IMR-90 (cell line): ENCODE results near the gene DCAKD. TPM values are rescaled to one million over a fixed set of nuclear protein-coding genes. Genes with fewer than 3 reads are reported as not detected.

Source experiments
- ATAC-seq: fragments of 200-7000 bp; cut with Tn5 transposase; 2 replicates; pipeline ENCODE4 v1.9.1; 2020; ENCODE audit warnings: low read depth, mild to moderate bottlenecking, moderate library complexity
- BruUV-seq: library from RNA; stranded (reverse); fragments of 400-500 nt; replicated peaks from 2 replicates; lab custom pipeline; 2021; lab: Mats Ljungman, UMichigan
- CTCF ChIA-PET: fragments of 300-600 bp; formaldehyde crosslinking; extraction: SDS; loops from one replicate; lab custom pipeline; 2021; ENCODE audit warnings: antibody characterized with exemption; lab: Yijun Ruan, JAX
- POLR2A ChIA-PET: fragments of 300-600 bp; sonication (Branson Sonifier 250); formaldehyde crosslinking; loops from one replicate; lab custom pipeline; 2022; ENCODE audit warnings: antibody characterized with exemption; ENCODE audit not compliant: unreplicated experiment; lab: Charles Lee
- DNase-seq: peaks from one replicate; pipeline ENCODE4 v3.0.0; 2013
- H2AFZ ChIP-seq: replicated peaks from 2 replicates; pipeline ENCODE3; 2013; ENCODE audit warnings: low read length, mild to moderate bottlenecking; ENCODE audit not compliant: poor library complexity
- H2AK5ac ChIP-seq: 2 replicates; pipeline ENCODE4 v1.6.1; 2013; ENCODE audit warnings: low read depth, low read length, inconsistent platforms
- H2AK9ac ChIP-seq: replicated peaks from 2 replicates; pipeline ENCODE3; 2013; ENCODE audit warnings: mild to moderate bottlenecking, low read depth, low read length, moderate library complexity; ENCODE audit not compliant: poor library complexity
- H2BK120ac ChIP-seq: 2 replicates; pipeline ENCODE4 v1.6.1; 2013; ENCODE audit warnings: low read depth, low read length, inconsistent platforms
- H2BK15ac ChIP-seq: 3 replicates; pipeline ENCODE4 v1.6.1; 2013; ENCODE audit warnings: low read depth, low read length, inconsistent platforms
- H2BK20ac ChIP-seq: 2 replicates; pipeline ENCODE4 v1.6.1; 2013; ENCODE audit warnings: low read depth, mild to moderate bottlenecking, inconsistent platforms, low read length, moderate library complexity
- H2BK5ac ChIP-seq: 2 replicates; pipeline ENCODE4 v1.6.1; 2013; ENCODE audit warnings: mild to moderate bottlenecking, low read depth, low read length, inconsistent platforms; ENCODE audit not compliant: poor library complexity, severe bottlenecking
- H3K14ac ChIP-seq: replicated peaks from 2 replicates; pipeline ENCODE4 v1.6.1; 2013; ENCODE audit warnings: low read depth, low read length, inconsistent platforms
- H3K18ac ChIP-seq: 2 replicates; pipeline ENCODE4 v1.6.1; 2013; ENCODE audit warnings: low read depth, low read length, control low read depth
- H3K23ac ChIP-seq: 2 replicates; pipeline ENCODE4 v1.6.1; 2013; ENCODE audit warnings: low read depth, low read length, inconsistent platforms
- H3K27ac ChIP-seq: 2 replicates; pipeline ENCODE4 v1.5.1; 2013; ENCODE audit warnings: mild to moderate bottlenecking, control low read depth, low read length; ENCODE audit not compliant: insufficient read depth
- H3K27me3 ChIP-seq: 2 replicates; pipeline ENCODE4 v1.6.1; 2013; ENCODE audit warnings: low read length; ENCODE audit not compliant: control insufficient read depth, insufficient read depth
- H3K36me3 ChIP-seq: 2 replicates; pipeline ENCODE4 v1.6.1; 2013; ENCODE audit warnings: low read length, mixed read lengths; ENCODE audit not compliant: control insufficient read depth, insufficient read depth
- H3K4ac ChIP-seq: 2 replicates; pipeline ENCODE4 v1.6.1; 2013; ENCODE audit warnings: low read depth, low read length, inconsistent platforms
- H3K4me1 ChIP-seq: 2 replicates; pipeline ENCODE4 v1.6.1; 2013; ENCODE audit warnings: low read length, mixed read lengths; ENCODE audit not compliant: control insufficient read depth, insufficient read depth
- H3K4me2 ChIP-seq: 2 replicates; pipeline ENCODE4 v1.6.1; 2013; ENCODE audit warnings: low read depth, mild to moderate bottlenecking, control low read depth, low read length, moderate library complexity
- H3K4me3 ChIP-seq: 2 replicates; pipeline ENCODE4 v1.5.1; 2013; ENCODE audit warnings: low read depth, mild to moderate bottlenecking, control low read depth, low read length, moderate library complexity; ENCODE audit not compliant: insufficient read depth
- H3K56ac ChIP-seq: 2 replicates; pipeline ENCODE4 v1.6.1; 2013; ENCODE audit warnings: low read length, inconsistent platforms; ENCODE audit not compliant: insufficient read depth; ENCODE audit errors: extremely low read depth
- H3K79me1 ChIP-seq, 2 experiments: 2 replicates each; pipeline ENCODE4 v1.6.1; 2013; ENCODE audit warnings: low read length in 2 of 2, inconsistent platforms in 1 of 2, low read depth in 1 of 2
- H3K9ac ChIP-seq: 2 replicates; pipeline ENCODE4 v1.6.1; 2013; ENCODE audit warnings: low read depth, low read length, control low read depth
- H3K9me1 ChIP-seq: 2 replicates; pipeline ENCODE4 v1.6.1; 2013; ENCODE audit warnings: low read length, inconsistent platforms; ENCODE audit not compliant: insufficient read depth
- H3K9me3 ChIP-seq: 2 replicates; pipeline ENCODE4 v1.6.1; 2013; ENCODE audit warnings: low read length; ENCODE audit not compliant: control insufficient read depth, insufficient read depth
- H4K20me1 ChIP-seq: 2 replicates; pipeline ENCODE4 v1.6.1; 2013; ENCODE audit warnings: low read length, inconsistent platforms; ENCODE audit not compliant: insufficient read depth
- H4K5ac ChIP-seq: 2 replicates; pipeline ENCODE4 v1.6.1; 2013; ENCODE audit warnings: mild to moderate bottlenecking, low read depth, low read length, control low read depth
- H4K8ac ChIP-seq, 2 experiments: 2 replicates each; pipeline ENCODE4 v1.6.1; 2013; ENCODE audit warnings: low read depth in 2 of 2, low read length in 2 of 2, control low read depth in 1 of 2, inconsistent platforms in 1 of 2
- H4K91ac ChIP-seq: 2 replicates; pipeline ENCODE4 v1.6.1; 2013; ENCODE audit warnings: low read depth, low read length, inconsistent platforms; ENCODE audit not compliant: insufficient read depth
- BHLHE40 ChIP-seq: fragments of 150-350 bp; IDR thresholded peaks from 2 replicates; pipeline ENCODE4 v1.6.1; 2016; ENCODE audit warnings: mild to moderate bottlenecking, low read depth, low read length
- CEBPB ChIP-seq: IDR thresholded peaks from 2 replicates; pipeline ENCODE4 v1.6.1; 2012; ENCODE audit warnings: low read depth, low read length, improper control_type of control experiment
- CTCF ChIP-seq: conservative IDR thresholded peaks from 2 replicates; pipeline ENCODE4 v1.5.1; 2012; ENCODE audit warnings: mild to moderate bottlenecking, low read depth, low read length, improper control_type of control experiment
- FOS ChIP-seq: fragments of 150-350 bp; IDR thresholded peaks from 2 replicates; pipeline ENCODE4 v1.6.1; 2016; ENCODE audit warnings: low read depth, low read length
- MAFK ChIP-seq: IDR thresholded peaks from 2 replicates; pipeline ENCODE4 v1.6.1; 2012; ENCODE audit warnings: low read depth, low read length, improper control_type of control experiment
- MAZ ChIP-seq: IDR thresholded peaks from 2 replicates; pipeline ENCODE4 v1.6.1; 2012; ENCODE audit warnings: low read depth, mild to moderate bottlenecking, low read length, improper control_type of control experiment, moderate library complexity, borderline replicate concordance
- POLR2A ChIP-seq: IDR thresholded peaks from 2 replicates; pipeline ENCODE4 v1.6.1; 2012; ENCODE audit warnings: mild to moderate bottlenecking, low read depth, low read length
- RCOR1 ChIP-seq: IDR thresholded peaks from 2 replicates; pipeline ENCODE4 v1.6.1; 2012; ENCODE audit warnings: mild to moderate bottlenecking, low read length, improper control_type of control experiment; ENCODE audit not compliant: insufficient replicate concordance
- RFX5 ChIP-seq: IDR thresholded peaks from 2 replicates; pipeline ENCODE4 v1.8.0; 2012; ENCODE audit warnings: low read depth, mild to moderate bottlenecking, low read length, moderate library complexity
- SMC3 ChIP-seq: fragments of 150-350 bp; IDR thresholded peaks from 2 replicates; pipeline ENCODE4 v1.6.1; 2016; ENCODE audit warnings: low read depth, mild to moderate bottlenecking, antibody characterized with exemption, low read length, moderate library complexity
- USF2 ChIP-seq: fragments of 150-350 bp; IDR thresholded peaks from 2 replicates; pipeline ENCODE4 v1.6.1; 2017; ENCODE audit warnings: mild to moderate bottlenecking, antibody characterized with exemption, low read length, low read depth
- WGBS, 2 experiments: methylation state at CpG; one replicate each; pipeline versions ENCODE4 v1.1.5 to v1.1.7; 2013; ENCODE audit warnings: missing lambda C conversion rate in 2 of 2; ENCODE audit not compliant: insufficient read length in 1 of 2; ENCODE audit errors: extremely low coverage in 2 of 2; 5-methylcytosine and 5-hydroxymethylcytosine counted together
- dilution Hi-C: fragments of 300-500 bp; cut with HindIII; formaldehyde crosslinking; loops from one replicate; pipeline ENCODE4 v1.14.3; 2018; ENCODE audit warnings: low sequenced_read_pairs; ENCODE audit not compliant: unreplicated experiment
- in situ Hi-C: fragments of 300-500 bp; cut with MboI; formaldehyde crosslinking; loops from 3 replicates; pipeline ENCODE4 v1.14.3; 2019; ENCODE audit warnings: low sequenced_read_pairs, inconsistent platforms, mixed read lengths
- intact Hi-C: fragments of 100-400 bp; cut with micrococcal nuclease; formaldehyde crosslinking; loops from 2 replicates; pipeline ENCODE4 v1.10.0; 2022
- polyA plus RNA-seq, 3 experiments: library from polyadenylated mRNA; depleted of rRNA; stranded (reverse); fragments of >200 nt; gene quantifications; 2 replicates each; pipeline ENCODE4 v1.2.3, GENCODE V29; 2012; ENCODE audit warnings: low replicate concordance in 1 of 3
- total RNA-seq: library from RNA; depleted of rRNA; stranded (reverse); fragments of >200 nt; gene quantifications from 2 replicates; pipeline ENCODE4 v1.2.3, GENCODE V29; 2012

DCAKD gene
- total and polyA plus RNA-seq, 2 of the 4 experiments (the other 2 are of a cell fraction), result 31.3 to 47.9 TPM

GRCh38 chr17:44997733-44998520, 53.5 kb downstream of the DCAKD start (continued):
- no peak for TF ChIP-seq BHLHE40

GRCh38 chr17:44996304-44996703, 55.1 kb downstream of the DCAKD start:
- Histone ChIP-seq H2BK120ac (no peak overlapping the region), H3K9ac (no peak overlapping the region), H3K18ac (no peak overlapping the region), H3K36me3 (no peaks in the 10 kb centered on the region), H2AK9ac (no peak overlapping the region), H2AK5ac (peak overlapping the region; percentile 16; the same call in 1 of the 2 replicates), H3K4ac (no peak overlapping the region), H4K8ac (no peak overlapping the region), H2AFZ (no peak overlapping the region), H3K4me2 (no peak overlapping the region), H2BK20ac (no peak overlapping the region), H3K4me3 (no peak overlapping the region), H3K14ac (no peak overlapping the region), H3K23ac (no peak overlapping the region), H4K5ac (no peak overlapping the region), H4K20me1 (no peaks in the 10 kb centered on the region), H3K9me3 (peaks cover 4% of the 10 kb centered on the region; the same call in 1 of the 2 replicates), H2BK5ac (no peak overlapping the region), H3K79me1 (no peaks in the 10 kb centered on the region), H3K4me1 (no peaks in the 10 kb centered on the region; the same call in 1 of the 2 replicates), H4K91ac (no peak overlapping the region), H3K27me3 (peaks cover 31% of the 10 kb centered on the region), H3K56ac (no peak overlapping the region), H3K27ac (no peak overlapping the region), H3K9me1 (no peaks in the 10 kb centered on the region), H2BK15ac (no peak overlapping the region)
- in situ Hi-C loops (no loop called here), intact Hi-C loops (no loop called here), dilution Hi-C loops (no loop called here)
- ChIA-PET CTCF (interaction anchor here (0.6 kb wide), 1 partner anchor 139 kb away, joined by 3 read pairs; the partner anchor contains the start of gene ACBD4), POLR2A (no interaction called here)
- ATAC-seq (no peak), DNase-seq (no peak)
- no peak for TF ChIP-seq CEBPB
- no peak for TF ChIP-seq RCOR1
- TF ChIP-seq CTCF, result no peak
- TF ChIP-seq MAFK, result no peak
- no peak for TF ChIP-seq SMC3
- TF ChIP-seq MAZ, result no peak
- no peak for TF ChIP-seq RFX5
- no peak for TF ChIP-seq USF2
- no peak for TF ChIP-seq FOS
- no peak for TF ChIP-seq POLR2A
- TF ChIP-seq BHLHE40, result no peak
- no CpG with 5 or more reads among the region's 10 CpGs for WGBS, 2 experiments
- no TSS peak for BruUV-seq
